ENCODE measurements around the gene PEX11G.

PEX11G gene

GRCh38 chr19:7488736-7489353 is at the start of gene PEX11G:
Gene PEX11G (minus strand): TSS chr19:7489035. CDS start chr19:7489010, 25 bp downstream.
- DNase-seq, result no peak

- DNase-seq, result no peak
Observed at GRCh38 chr19:7535998-7536695, 47.3 kb upstream of the PEX11G start.

GRCh38 chr19:7535047-7535997 is 46.5 kb upstream of the PEX11G start, which contains the start of gene PNPLA6:
Gene PNPLA6 (plus strand): TSS chr19:7535717. CDS start chr19:7535789, 72 bp downstream.
- DNase-seq, result peak; percentile 75

DNA sequence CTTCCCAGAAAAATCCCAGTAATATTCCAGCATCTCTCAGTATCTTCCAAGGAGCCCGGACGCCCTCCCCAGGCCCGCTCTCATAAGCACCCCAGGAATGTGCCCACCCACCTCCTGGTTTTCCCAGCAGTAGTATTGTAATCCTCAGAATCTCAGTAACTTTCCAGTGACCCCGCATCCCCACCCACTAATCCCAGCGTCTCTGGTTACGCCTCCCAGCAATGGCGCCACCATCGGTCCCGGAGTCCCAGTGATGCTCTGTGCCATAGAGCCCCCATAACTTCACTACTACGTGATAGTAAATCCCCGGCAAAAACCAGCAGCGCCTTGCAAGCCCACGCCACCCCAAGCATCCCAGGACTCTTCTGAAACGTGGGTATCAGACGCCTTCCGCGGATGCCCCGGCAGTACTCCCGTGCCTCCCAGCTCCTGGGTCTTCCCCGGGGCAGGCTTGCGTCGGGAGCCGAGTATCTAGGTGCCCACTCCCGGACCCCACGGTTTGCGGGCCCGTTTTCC is 45.8 kb upstream of the PEX11G start:
- DNase-seq, result no peak

- DNase-seq, result peak; percentile 42
Observed at GRCh38 chr19:7533925-7534480, 45.2 kb upstream of the PEX11G start.

DNA sequence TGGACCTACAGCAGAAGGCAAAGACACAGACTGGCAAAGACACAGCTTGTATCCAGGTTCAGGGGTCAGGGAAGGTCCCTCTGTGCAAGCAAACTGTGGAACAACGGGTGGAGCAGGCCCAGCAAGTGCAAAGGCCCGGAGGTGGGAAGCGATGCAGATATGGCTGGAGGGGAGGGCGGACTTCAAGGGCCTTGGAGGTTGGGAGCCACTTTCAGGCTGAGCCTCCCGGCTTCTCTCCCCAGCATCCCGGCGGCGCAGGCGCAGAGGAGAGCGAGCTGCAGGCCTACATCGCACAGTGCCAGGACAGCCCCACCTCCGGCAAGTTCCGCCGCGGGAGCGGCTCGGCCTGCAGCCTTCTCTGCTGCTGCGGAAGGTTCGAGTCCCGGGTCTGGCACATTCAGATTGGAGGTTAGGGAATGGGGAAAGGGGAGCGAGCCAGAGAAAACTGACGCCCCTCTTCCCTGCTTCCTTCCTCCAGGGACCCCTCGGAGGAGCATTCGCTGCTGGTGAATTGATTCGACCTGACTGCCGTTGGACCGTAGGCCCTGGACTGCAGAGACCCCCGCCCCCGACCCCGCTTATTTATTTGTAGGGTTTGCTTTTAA is 44.5 kb upstream of the PEX11G start:
- no peak for DNase-seq

- no peak for DNase-seq
Observed at GRCh38 chr19:7529610-7530490, 41.0 kb upstream of the PEX11G start.

DNA sequence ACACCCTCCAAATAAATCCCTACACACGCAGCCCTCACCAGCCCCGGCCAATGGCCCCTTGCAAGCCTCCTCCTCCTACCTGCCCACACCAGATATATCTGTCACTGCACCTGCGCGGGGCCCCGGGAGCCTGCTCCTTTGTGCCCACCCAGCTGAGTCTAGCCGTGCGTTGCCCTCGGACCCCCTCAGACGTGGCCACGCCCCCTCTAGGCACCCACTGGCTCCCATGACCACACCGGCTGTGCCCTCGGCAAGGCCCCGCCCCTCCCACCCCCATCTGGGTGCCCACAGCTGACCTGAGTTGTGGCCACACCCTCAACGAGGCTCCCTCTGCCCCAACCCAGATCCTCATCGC is 40.4 kb upstream of the PEX11G start:
- no peak for DNase-seq

- no peak for DNase-seq
Observed at GRCh38 chr19:7528522-7529245, 39.8 kb upstream of the PEX11G start.

- no peak for DNase-seq
Observed at GRCh38 chr19:7528192-7528519, 39.3 kb upstream of the PEX11G start.

DNA sequence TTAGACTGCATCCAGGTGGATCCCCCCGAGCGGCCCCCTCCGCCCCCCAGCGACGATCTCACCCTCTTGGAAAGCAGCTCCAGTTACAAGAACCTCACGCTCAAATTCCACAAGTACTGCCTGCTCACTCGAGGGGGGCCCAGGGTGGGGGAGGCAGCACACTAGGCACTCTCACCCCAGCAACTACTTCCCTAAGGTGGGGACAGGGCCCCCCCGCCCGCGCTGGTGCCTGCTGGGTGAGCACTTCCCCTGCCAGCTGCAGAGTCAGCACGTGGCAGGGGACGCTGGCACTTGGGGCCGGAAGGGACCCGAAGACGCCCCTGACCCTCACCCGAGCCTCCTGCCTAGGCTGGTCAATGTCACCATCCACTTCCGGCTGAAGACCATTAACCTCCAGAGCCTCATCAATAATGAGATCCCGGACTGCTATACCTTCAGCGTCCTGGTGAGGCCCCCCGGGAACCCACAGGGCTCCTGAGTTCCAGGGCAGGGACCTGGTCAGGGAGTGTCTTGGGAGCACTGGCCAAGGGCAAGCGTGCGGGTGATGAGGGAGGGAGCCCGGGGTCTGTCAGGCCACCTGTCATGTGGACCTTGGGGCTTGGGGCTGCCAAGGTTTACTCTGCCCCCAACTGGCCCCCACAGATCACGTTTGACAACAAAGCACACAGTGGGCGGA is 38.8 kb upstream of the PEX11G start:
- no peak for DNase-seq

DNA sequence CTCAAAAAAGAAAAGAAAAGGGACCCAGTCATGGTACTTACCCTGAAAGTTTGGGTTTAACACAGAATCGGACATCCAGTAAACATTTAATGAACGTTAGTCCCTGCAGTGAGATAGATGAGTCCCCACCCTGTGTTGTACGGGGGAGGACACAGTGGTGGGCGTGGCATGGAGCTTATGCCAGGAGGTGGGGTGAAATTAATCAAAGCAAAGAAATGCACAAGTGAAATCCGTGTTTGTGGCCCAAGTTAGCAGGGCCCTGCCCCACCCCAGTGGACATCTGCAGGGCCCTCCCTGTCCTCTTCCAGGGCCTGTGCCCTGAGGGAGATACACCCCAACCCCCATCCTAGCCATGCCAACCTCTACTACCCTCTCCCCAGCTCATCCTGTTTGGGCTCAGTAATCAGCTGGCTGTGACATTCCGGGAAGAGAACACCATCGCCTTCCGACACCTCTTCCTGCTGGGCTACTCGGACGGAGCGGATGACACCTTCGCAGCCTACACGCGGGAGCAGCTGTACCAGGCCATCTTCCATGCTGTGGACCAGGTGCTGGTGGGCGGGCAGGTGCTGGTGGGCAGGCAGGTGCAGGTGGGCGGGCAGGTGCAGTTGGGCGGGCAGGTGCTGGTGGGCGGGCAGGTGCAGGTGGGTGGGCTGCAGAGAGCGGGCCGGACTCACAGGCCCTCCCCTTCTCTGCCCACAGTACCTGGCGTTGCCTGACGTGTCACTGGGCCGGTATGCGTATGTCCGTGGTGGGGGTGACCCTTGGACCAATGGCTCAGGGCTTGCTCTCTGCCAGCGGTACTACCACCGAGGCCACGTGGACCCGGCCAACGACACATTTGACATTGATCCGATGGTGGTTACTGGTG is 37.5 kb upstream of the PEX11G start:
- no peak for DNase-seq

GRCh38 chr19:7524992-7525739 is 36.3 kb upstream of the PEX11G start:
- DNase-seq, result no peak

GRCh38 chr19:7524523-7524922 is 35.7 kb upstream of the PEX11G start:
- DNase-seq, result no peak

- DNase-seq, result no peak
Observed at GRCh38 chr19:7522923-7523667, 34.3 kb upstream of the PEX11G start.

- peak; percentile 91 for DNase-seq
Observed at GRCh38 chr19:7522072-7522922, 33.5 kb upstream of the PEX11G start, which contains the start of gene MCOLN1. Gene MCOLN1 (plus strand): TSS chr19:7522624. CDS start chr19:7522751, 127 bp downstream.

Data from NCI-H446 treated with DMSO at 0.1 percent for 48 hours (cell line).